HEK293T (cell line): ENCODE results near the gene TWSG1.

Source experiments
- FOXK2 ChIP-seq: fragments of 450-650 bp; IDR thresholded peaks from 2 replicates; pipeline ENCODE4 v1.6.1; 2016; ENCODE audit warnings: mild to moderate bottlenecking
- FOXM1 ChIP-seq: fragments of 450-650 bp; IDR thresholded peaks from 2 replicates; pipeline ENCODE4 v1.6.1; 2017; ENCODE audit warnings: mild to moderate bottlenecking, borderline replicate concordance
- L3MBTL2 ChIP-seq: fragments of 450-650 bp; conservative IDR thresholded peaks from 2 replicates; pipeline ENCODE4 v1.6.1; 2016; ENCODE audit warnings: mild to moderate bottlenecking

DNA sequence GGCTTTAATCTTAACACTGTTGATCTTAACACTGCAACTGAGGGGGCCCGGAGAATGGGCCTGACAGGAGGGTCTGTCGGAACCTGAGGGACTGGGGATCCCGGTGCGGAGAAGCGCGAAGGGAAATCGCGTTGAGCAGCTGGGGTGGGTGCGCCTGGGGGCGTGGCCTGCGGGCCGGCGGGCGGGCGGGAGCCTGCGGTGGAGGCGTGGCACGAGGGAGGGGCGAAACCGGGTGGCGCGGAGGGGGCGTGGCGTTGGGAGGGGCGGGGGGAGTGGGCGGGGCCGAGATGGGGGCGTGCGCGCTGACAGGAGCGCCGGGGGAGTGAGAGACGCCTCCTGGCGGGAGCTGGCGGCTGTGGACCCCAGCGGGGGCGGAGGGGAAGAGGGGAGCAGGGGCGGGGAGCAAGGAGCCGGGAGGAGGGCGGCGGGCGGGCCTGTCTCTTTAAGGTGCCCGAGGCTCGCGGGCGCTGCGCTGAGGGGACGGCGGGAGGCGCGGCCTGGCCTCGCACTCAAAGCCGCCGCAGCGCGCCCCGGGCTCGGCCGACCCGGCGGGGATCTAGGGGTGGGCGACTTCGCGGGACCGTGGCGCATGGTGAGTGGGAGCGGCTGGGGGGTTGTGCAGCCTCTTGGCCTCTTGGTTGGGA, at the start of gene TWSG1:
- TF ChIP-seq FOXM1 (no peak), FOXK2 (no peak), L3MBTL2 (peak; percentile 53; the same call in 1 of the 2 replicates)
